DOHH2 (cell line): Measurements from ENCODE around the gene ARHGAP33.
A peak's percentile ranks its signal among the peaks of the same experiment; 100 is the strongest.

ENCODE experiments used
- EZH2phosphoT487 ChIP-seq: fragments of 200-600 bp; sonication (generic); IDR thresholded peaks from 2 replicates; pipeline ENCODE4 v1.6.1; 2017; ENCODE audit warnings: borderline replicate concordance, mild to moderate bottlenecking, antibody characterized with exemption, low read length, moderate library complexity, mixed read lengths
- TF ChIP-seq, protein P1 (sequence below): fragments of 200-600 bp; sonication (generic); IDR thresholded peaks from one replicate; pipeline ENCODE4 v1.5.1; 2014; ENCODE audit warnings: antibody characterized with exemption, mild to moderate bottlenecking, low read depth, low read length; ENCODE audit not compliant: poor library complexity, severe bottlenecking

GRCh38 chr19:35744430-35745327 lies 30.7 kb upstream of the ARHGAP33 start:
- TF ChIP-seq, protein P1, sequence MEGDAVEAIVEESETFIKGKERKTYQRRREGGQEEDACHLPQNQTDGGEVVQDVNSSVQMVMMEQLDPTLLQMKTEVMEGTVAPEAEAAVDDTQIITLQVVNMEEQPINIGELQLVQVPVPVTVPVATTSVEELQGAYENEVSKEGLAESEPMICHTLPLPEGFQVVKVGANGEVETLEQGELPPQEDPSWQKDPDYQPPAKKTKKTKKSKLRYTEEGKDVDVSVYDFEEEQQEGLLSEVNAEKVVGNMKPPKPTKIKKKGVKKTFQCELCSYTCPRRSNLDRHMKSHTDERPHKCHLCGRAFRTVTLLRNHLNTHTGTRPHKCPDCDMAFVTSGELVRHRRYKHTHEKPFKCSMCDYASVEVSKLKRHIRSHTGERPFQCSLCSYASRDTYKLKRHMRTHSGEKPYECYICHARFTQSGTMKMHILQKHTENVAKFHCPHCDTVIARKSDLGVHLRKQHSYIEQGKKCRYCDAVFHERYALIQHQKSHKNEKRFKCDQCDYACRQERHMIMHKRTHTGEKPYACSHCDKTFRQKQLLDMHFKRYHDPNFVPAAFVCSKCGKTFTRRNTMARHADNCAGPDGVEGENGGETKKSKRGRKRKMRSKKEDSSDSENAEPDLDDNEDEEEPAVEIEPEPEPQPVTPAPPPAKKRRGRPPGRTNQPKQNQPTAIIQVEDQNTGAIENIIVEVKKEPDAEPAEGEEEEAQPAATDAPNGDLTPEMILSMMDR: peak; percentile 52
- TF ChIP-seq EZH2phosphoT487: no peak
